ENCODE data around the gene MARCHF11.

GRCh38 chr5:16018970-16019369 lies 160.6 kb downstream of the MARCHF11 start:
- TF ChIP-seq CTCF (conservative IDR thresholded peaks at IDR 0.05; ENCODE audit: low read depth in 2 of 2) (no peak), POLR2AphosphoS5 (IDR thresholded peaks at IDR 0.05; ENCODE audit: low read depth) (no peak), EZH2 (IDR thresholded peaks at IDR 0.05; ENCODE audit: low read depth, unreplicated experiment) (no peak)

Data from GM23338 (cell line).